GM23248 (cell line): ENCODE measurements around the gene PLEKHA1. TPM values are rescaled to one million over a fixed set of nuclear protein-coding genes. Genes with fewer than 3 reads are reported as not detected.

Experiments used
- DNase-seq: peaks from one replicate; pipeline ENCODE4 v3.0.0-alpha.2; 2015
- H2AFZ ChIP-seq: fragments of 200-600 bp; sonication (generic); 2 replicates; pipeline ENCODE4 v1.6.1; 2016; ENCODE audit warnings: antibody characterized with exemption
- H3F3A ChIP-seq: fragments of 200-600 bp; sonication (generic); 2 replicates; pipeline ENCODE4 v1.6.1; 2016; ENCODE audit warnings: mild to moderate bottlenecking, antibody characterized with exemption, mixed run types; ENCODE audit not compliant: insufficient read depth
- H3K27ac ChIP-seq: fragments of 200-600 bp; sonication (generic); 2 replicates; pipeline ENCODE4 v1.5.1; 2016; ENCODE audit warnings: mild to moderate bottlenecking
- H3K27me3 ChIP-seq: fragments of 200-600 bp; sonication (generic); replicated peaks from 2 replicates; pipeline ENCODE4 v1.6.1; 2016; ENCODE audit warnings: mild to moderate bottlenecking; ENCODE audit not compliant: insufficient read depth
- H3K36me3 ChIP-seq: fragments of 200-600 bp; sonication (generic); 2 replicates; pipeline ENCODE4 v1.6.1; 2016; ENCODE audit warnings: low read depth, mild to moderate bottlenecking
- H3K4me1 ChIP-seq: fragments of 200-600 bp; sonication (generic); 2 replicates; pipeline ENCODE4 v1.6.1; 2016; ENCODE audit warnings: mild to moderate bottlenecking; ENCODE audit not compliant: insufficient read depth
- H3K4me2 ChIP-seq: fragments of 200-600 bp; sonication (generic); one replicate; pipeline ENCODE4 v1.6.1; 2016; ENCODE audit warnings: mild to moderate bottlenecking; ENCODE audit not compliant: unreplicated experiment
- H3K4me3 ChIP-seq: fragments of 200-600 bp; sonication (generic); 2 replicates; pipeline ENCODE4 v1.5.1; 2016; ENCODE audit warnings: mild to moderate bottlenecking
- H3K79me2 ChIP-seq: fragments of 200-600 bp; sonication (generic); 2 replicates; pipeline ENCODE4 v1.6.1; 2016; ENCODE audit warnings: mild to moderate bottlenecking; ENCODE audit not compliant: insufficient read depth
- H3K9ac ChIP-seq: fragments of 200-600 bp; sonication (generic); 2 replicates; pipeline ENCODE4 v1.6.1; 2016; ENCODE audit warnings: mild to moderate bottlenecking
- H3K9me2 ChIP-seq: fragments of 200-600 bp; sonication (generic); 2 replicates; pipeline ENCODE4 v1.6.1; 2016; ENCODE audit warnings: mixed run types, mild to moderate bottlenecking, moderate library complexity; ENCODE audit not compliant: insufficient read depth
- H3K9me3 ChIP-seq: fragments of 200-600 bp; sonication (generic); one replicate; pipeline ENCODE4 v1.6.1; 2017; ENCODE audit warnings: low read depth
- H4K20me1 ChIP-seq: fragments of 200-600 bp; sonication (generic); 2 replicates; pipeline ENCODE4 v1.6.0; 2016; ENCODE audit not compliant: insufficient read depth
- EZH2 ChIP-seq: fragments of 200-600 bp; sonication (generic); IDR thresholded peaks from 2 replicates; pipeline ENCODE4 v1.6.1; 2018; ENCODE audit warnings: antibody characterized with exemption, mild to moderate bottlenecking; ENCODE audit not compliant: insufficient read depth, poor library complexity, severe bottlenecking
- EZH2phosphoT487 ChIP-seq: fragments of 200-600 bp; sonication (generic); IDR thresholded peaks from 2 replicates; pipeline ENCODE4 v1.6.1; 2018; ENCODE audit warnings: antibody characterized with exemption, moderate library complexity, mild to moderate bottlenecking, low read depth; ENCODE audit not compliant: insufficient read depth
- WGBS, 2 experiments: methylation state at CpG; one replicate each; pipeline ENCODE4 v1.1.6; 2015 to 2017; ENCODE audit warnings: low lambda C conversion rate in 2 of 2, low coverage in 1 of 2; ENCODE audit errors: missing lambda C conversion rate in 2 of 2; 5-methylcytosine and 5-hydroxymethylcytosine counted together
- in situ Hi-C: fragments of 300-500 bp; cut with MboI; formaldehyde crosslinking; loops from 2 replicates; pipeline ENCODE4 v1.15.0; 2020
- polyA plus RNA-seq: library from polyadenylated mRNA; unstranded; fragments of >200 nt; fragmentation: Nextera tagmentation; extraction: Ambion mirVana; gene quantifications from 2 replicates; pipeline ENCODE4 v1.2.1, GENCODE V29; 2016
- total RNA-seq: library from RNA; depleted of rRNA; stranded (reverse); fragments of >200 nt; shearing (Covaris generic); gene quantifications from 2 replicates; pipeline ENCODE4 v1.2.3, GENCODE V29; 2014

PLEKHA1 gene
- total and polyA plus RNA-seq, 2 experiments from 2014 or later: 28.7 to 41.0 TPM

DNA sequence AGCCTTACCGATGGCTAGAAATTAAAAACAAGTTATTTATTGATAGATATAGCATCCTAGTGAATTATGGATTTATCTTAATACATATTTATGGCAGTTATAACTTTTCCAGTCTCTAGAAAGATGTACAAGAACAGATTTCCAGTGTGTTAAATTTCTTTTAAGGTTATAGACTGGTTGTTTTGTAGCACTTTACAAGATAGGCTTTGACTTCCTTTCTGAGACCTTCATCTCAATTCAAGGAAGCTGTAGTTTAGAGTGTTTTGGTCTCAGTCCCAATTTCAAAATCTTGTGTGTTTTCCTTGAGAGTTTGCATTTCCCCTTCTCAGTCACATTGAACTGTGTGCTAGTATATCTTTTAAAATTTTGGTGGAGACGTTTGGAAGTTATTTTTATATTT is 30.1 kb downstream of the PLEKHA1 start:
- no peak overlapping the region for H3K27ac ChIP-seq
- H3K9ac ChIP-seq: no peak overlapping the region
- H3K9me2 ChIP-seq: no peaks in the 10 kb centered on the region
- DNase-seq: no peak
- peaks cover 11% of the 10 kb centered on the region; the same call in 1 of the 2 replicates for H3F3A ChIP-seq
- TF ChIP-seq EZH2phosphoT487 (no peak), EZH2 (no peak)
- peaks cover 19% of the 10 kb centered on the region; the same call in 1 of the 2 replicates for H3K36me3 ChIP-seq
- no peak overlapping the region for H3K4me3 ChIP-seq
- H3K4me1 ChIP-seq: peaks cover 22% of the 10 kb centered on the region
- in situ Hi-C loops: no loop called here
- no peaks in the 10 kb centered on the region for H3K27me3 ChIP-seq
- H2AFZ ChIP-seq: no peak overlapping the region
- no peaks in the 10 kb centered on the region for H4K20me1 ChIP-seq
- H3K79me2 ChIP-seq: no peaks in the 10 kb centered on the region
- 78 to 80% methylated on average over 2 of the region's 2 CpGs for whole genome bisulfite sequencing, 2 experiments
- no peaks in the 10 kb centered on the region for H3K9me3 ChIP-seq
- H3K4me2 ChIP-seq: no peak overlapping the region

- no peaks in the 10 kb centered on the region for H3K9me2 ChIP-seq
- in situ Hi-C loops: no loop called here
- H3K79me2 ChIP-seq: no peaks in the 10 kb centered on the region
- H3K4me1 ChIP-seq: peaks cover 9% of the 10 kb centered on the region
- WGBS, 2 experiments: 44 to 46% methylated on average over 8 of the region's 8 CpGs
- TF ChIP-seq EZH2phosphoT487: no peak
- TF ChIP-seq EZH2: no peak
- H2AFZ ChIP-seq: no peak overlapping the region
- H3K9ac ChIP-seq: peak overlapping the region; percentile 31
- H3F3A ChIP-seq: no peaks in the 10 kb centered on the region
- DNase-seq: peak; percentile 81
- no peak overlapping the region for H3K4me2 ChIP-seq
- no peaks in the 10 kb centered on the region for H3K27me3 ChIP-seq
- peaks cover 12% of the 10 kb centered on the region; the same call in 1 of the 2 replicates for H3K36me3 ChIP-seq
- peak overlapping the region; percentile 25 for H3K27ac ChIP-seq
- no peak overlapping the region for H3K4me3 ChIP-seq
- no peaks in the 10 kb centered on the region for H4K20me1 ChIP-seq
- H3K9me3 ChIP-seq: no peaks in the 10 kb centered on the region
Observed at GRCh38 chr10:122407375-122408125, 33.0 kb downstream of the PLEKHA1 start.

GRCh38 chr10:122413327-122413726 is 38.8 kb downstream of the PLEKHA1 start:
- Histone ChIP-seq H4K20me1 (no peaks in the 10 kb centered on the region), H3K4me1 (peaks cover 17% of the 10 kb centered on the region), H3K9me3 (no peaks in the 10 kb centered on the region), H3K9ac (no peak overlapping the region), H3F3A (peaks cover 13% of the 10 kb centered on the region), H3K27me3 (no peaks in the 10 kb centered on the region), H3K4me3 (no peak overlapping the region), H3K4me2 (no peak overlapping the region), H3K79me2 (no peaks in the 10 kb centered on the region), H2AFZ (no peak overlapping the region), H3K27ac (no peak overlapping the region), H3K9me2 (no peaks in the 10 kb centered on the region), H3K36me3 (peaks cover 19% of the 10 kb centered on the region)
- TF ChIP-seq EZH2phosphoT487 (no peak), EZH2 (no peak)
- in situ Hi-C loops: no loop called here
- no peak for DNase-seq

DNA sequence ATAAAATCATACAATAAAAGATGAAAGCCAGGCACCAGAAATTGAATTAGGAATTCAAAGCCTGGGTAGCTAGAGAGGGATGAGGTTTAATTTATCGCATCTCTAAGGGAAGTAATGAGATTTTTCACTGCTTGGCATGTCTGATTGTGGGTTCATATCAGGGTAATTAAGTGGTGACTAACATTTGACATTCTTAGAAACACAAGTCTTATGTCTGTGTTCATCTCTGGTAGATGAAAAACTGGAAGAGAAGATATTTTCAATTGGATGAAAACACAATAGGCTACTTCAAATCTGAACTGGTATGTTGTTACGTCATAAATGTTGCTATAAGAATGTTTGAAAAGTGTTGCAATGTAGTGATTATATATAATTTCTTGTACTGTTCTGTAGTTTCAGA is 43.2 kb downstream of the PLEKHA1 start:
- H3K27ac ChIP-seq: peak overlapping the region; percentile 41
- H3F3A ChIP-seq: peaks cover 40% of the 10 kb centered on the region
- H3K9me2 ChIP-seq: no peaks in the 10 kb centered on the region
- H3K4me3 ChIP-seq: no peak overlapping the region
- peaks cover 14% of the 10 kb centered on the region; the same call in 1 of the 2 replicates for H3K36me3 ChIP-seq
- DNase-seq: peak; percentile 63
- H3K9me3 ChIP-seq: no peaks in the 10 kb centered on the region
- H3K27me3 ChIP-seq: no peaks in the 10 kb centered on the region
- H3K4me2 ChIP-seq: peak overlapping the region; percentile 33
- no peak overlapping the region for H2AFZ ChIP-seq
- TF ChIP-seq EZH2phosphoT487 (no peak), EZH2 (no peak)
- in situ Hi-C loops: no loop called here
- H3K79me2 ChIP-seq: no peaks in the 10 kb centered on the region
- no peak overlapping the region for H3K9ac ChIP-seq
- WGBS, 2 experiments: 50 to 58% methylated on average over 2 of the region's 2 CpGs
- H3K4me1 ChIP-seq: peaks cover 53% of the 10 kb centered on the region
- no peaks in the 10 kb centered on the region for H4K20me1 ChIP-seq

DNA sequence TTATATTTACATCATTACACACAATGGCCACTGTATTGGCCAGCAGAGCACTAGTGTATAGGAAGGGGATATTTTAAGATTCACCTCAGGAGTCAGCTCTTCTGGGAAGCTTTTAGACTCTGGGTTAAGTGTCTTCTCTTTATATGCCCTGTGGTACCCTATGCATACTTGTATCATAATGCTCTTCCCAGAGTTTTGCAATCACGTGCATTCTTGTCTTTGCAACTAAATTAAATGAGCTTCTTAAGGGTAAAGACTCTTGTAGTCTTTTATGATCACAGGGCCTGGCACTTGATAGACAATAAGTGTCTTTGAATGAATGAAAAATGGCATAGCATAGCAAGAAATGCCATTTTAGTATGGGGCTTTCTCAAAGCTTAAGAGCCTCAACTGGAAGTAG is 44.5 kb downstream of the PLEKHA1 start:
- Histone ChIP-seq H3K27ac (no peak overlapping the region), H3K27me3 (no peaks in the 10 kb centered on the region), H3K4me3 (no peak overlapping the region), H3F3A (peaks cover 40% of the 10 kb centered on the region), H3K36me3 (peaks cover 4% of the 10 kb centered on the region; the same call in 1 of the 2 replicates), H3K9ac (no peak overlapping the region), H3K4me2 (peak overlapping the region; percentile 56), H3K9me3 (no peaks in the 10 kb centered on the region), H3K9me2 (no peaks in the 10 kb centered on the region), H2AFZ (no peak overlapping the region), H3K4me1 (peaks cover 53% of the 10 kb centered on the region), H3K79me2 (no peaks in the 10 kb centered on the region), H4K20me1 (no peaks in the 10 kb centered on the region)
- in situ Hi-C loops: no loop called here
- DNase-seq: peak; percentile 22
- 52 to 79% methylated on average over 1 of the region's 1 CpG for WGBS, 2 experiments
- TF ChIP-seq EZH2 (no peak), EZH2phosphoT487 (no peak)
